Endothelial cell of hepatic sinusoid (primary cell): ENCODE measurements around the gene LRRC42.
"Not testable (repeated sequence)": the region's sequence is repeated elsewhere in the genome, so short reads cannot be mapped to it uniquely, and the experiment has no call there.

Experiments
- in situ Hi-C: cut with HindIII; loops from 2 replicates; pipeline ENCODE4 v1.10.0; 2017; ENCODE audit warnings: low sequenced_read_pairs

Gene LRRC42

GRCh38 chr1:53964109-53964508 lies 18.0 kb downstream of the LRRC42 start:
- in situ Hi-C loops = no loop called here

- in situ Hi-C loops = no loop called here
Measured at GRCh38 chr1:53966794-53967193, 20.6 kb downstream of the LRRC42 start.

GRCh38 chr1:53967409-53968124 lies 21.4 kb downstream of the LRRC42 start:
- in situ Hi-C loops = no loop called here

- in situ Hi-C loops = no loop called here
Measured at GRCh38 chr1:53968125-53968513, 22.0 kb downstream of the LRRC42 start.

GRCh38 chr1:53969323-53969722 lies 23.2 kb downstream of the LRRC42 start:
- in situ Hi-C loops = not testable (repeated sequence)

GRCh38 chr1:53971718-53972117 lies 25.6 kb downstream of the LRRC42 start:
- in situ Hi-C loops = loop anchor here (5.0 kb wide), 2 partner anchors 41 to 104 kb away; no protein-coding TSS in a partner anchor

GRCh38 chr1:53975861-53976260 lies 29.7 kb downstream of the LRRC42 start:
- in situ Hi-C loops = no loop called here

GRCh38 chr1:53979712-53980450 lies 33.7 kb downstream of the LRRC42 start:
- in situ Hi-C loops = no loop called here

GRCh38 chr1:53981220-53981619 lies 35.1 kb downstream of the LRRC42 start:
- in situ Hi-C loops = no loop called here

GRCh38 chr1:53982034-53982762 lies 36.0 kb downstream of the LRRC42 start:
- in situ Hi-C loops = no loop called here

- in situ Hi-C loops = no loop called here
Measured at GRCh38 chr1:53982763-53983104, 36.6 kb downstream of the LRRC42 start.

- in situ Hi-C loops = no loop called here
Measured at GRCh38 chr1:53984726-53985125, 38.6 kb downstream of the LRRC42 start.

- in situ Hi-C loops = no loop called here
Measured at GRCh38 chr1:53986458-53986857, 40.3 kb downstream of the LRRC42 start.

GRCh38 chr1:53987880-53988279 lies 41.7 kb downstream of the LRRC42 start:
- in situ Hi-C loops = no loop called here

GRCh38 chr1:53992085-53992874 lies 46.1 kb downstream of the LRRC42 start:
- in situ Hi-C loops = no loop called here

- in situ Hi-C loops = not testable (repeated sequence)
Measured at GRCh38 chr1:53994516-53994915, 48.4 kb downstream of the LRRC42 start.

GRCh38 chr1:53995683-53996082 lies 49.5 kb downstream of the LRRC42 start:
- in situ Hi-C loops = no loop called here

GRCh38 chr1:53998223-53998622 lies 52.1 kb downstream of the LRRC42 start:
- in situ Hi-C loops = no loop called here

GRCh38 chr1:53999920-54000319 lies 53.8 kb downstream of the LRRC42 start:
- in situ Hi-C loops = loop anchor here (5.0 kb wide), 1 partner anchor 97 kb away; no protein-coding TSS in a partner anchor

- in situ Hi-C loops = loop anchor here (5.0 kb wide), 1 partner anchor 96 kb away; no protein-coding TSS in a partner anchor
Measured at GRCh38 chr1:54001591-54001990, 55.4 kb downstream of the LRRC42 start.
